Measurements from ENCODE around the gene H19. TPM values are rescaled to one million over a fixed set of nuclear protein-coding genes. Genes with fewer than 3 reads are reported as not detected.

H19 gene
- total RNA-seq, 1 donor from 2014 or later, result 9.8 TPM

GRCh38 chr11:1987024-1987423 lies 10.6 kb downstream of the H19 start:
- DNase-seq (ENCODE audit: low spot score in 2 of 2) (no peak), FAIRE-seq (no peak)

DNA sequence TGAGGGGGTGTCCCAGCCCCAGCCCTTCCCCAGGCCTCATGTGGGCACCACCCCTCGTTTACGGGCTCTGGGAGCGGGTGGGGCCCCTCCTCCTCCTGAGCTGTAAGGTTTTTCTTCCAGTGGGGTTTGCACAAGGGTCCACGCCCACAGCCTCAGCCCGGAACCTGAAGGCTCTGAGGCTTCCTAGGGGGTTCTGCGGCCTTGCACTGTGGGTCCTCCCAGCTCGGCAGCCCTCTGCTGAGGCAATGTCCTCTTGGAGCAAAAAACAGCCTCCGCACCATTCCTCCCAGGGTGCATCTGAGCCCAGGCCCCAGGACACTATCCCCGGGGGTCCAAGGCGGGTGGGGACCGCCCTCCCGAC lies 14.1 kb downstream of the H19 start:
- no peak for DNase-seq (ENCODE audit: low spot score in 2 of 2)

DNA sequence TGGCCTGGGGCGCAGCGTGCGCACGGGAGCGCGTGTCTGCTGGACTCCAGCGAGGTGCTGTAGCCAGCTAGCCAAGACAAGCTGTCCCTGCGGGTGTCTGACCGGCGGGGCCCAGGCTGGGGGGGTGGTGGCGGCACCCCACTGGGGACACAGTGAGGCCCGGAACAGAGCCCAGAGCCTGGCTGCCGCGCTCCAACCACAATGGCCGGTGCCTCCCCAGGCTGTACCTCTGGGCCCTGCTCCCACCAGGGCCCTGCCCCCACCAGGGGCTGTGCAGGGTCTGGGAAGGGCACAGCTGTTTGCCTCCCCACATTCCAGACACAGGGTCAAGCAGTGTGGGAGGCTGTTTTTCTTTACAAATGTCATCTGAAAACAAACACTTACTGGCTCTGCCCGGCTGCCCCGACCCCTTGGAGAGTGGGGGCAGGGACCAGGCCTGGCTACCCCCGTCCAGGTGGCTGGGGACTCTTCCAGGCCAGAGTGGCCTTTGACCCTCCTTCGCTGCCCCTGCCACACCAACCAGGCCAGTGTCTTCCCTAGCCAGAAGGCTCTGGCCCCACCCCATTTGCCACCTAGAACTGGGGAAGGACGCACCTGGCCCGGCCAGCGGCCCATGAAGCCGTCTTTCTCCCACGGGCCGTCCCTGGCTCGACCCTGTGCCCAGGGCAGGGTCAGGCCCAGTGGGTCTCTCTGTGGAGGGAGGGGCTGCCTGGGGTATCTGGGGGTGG lies 14.6 kb downstream of the H19 start:
- DNase-seq (ENCODE audit: low spot score in 2 of 2) (no peak), FAIRE-seq (no peak)

More for the DNA sequence above, 14.1 kb downstream of the H19 start:
- no peak for FAIRE-seq

GRCh38 chr11:1979607-1980006 lies 18.0 kb downstream of the H19 start:
- DNase-seq (ENCODE audit: low spot score in 2 of 2) (no peak), FAIRE-seq (no peak)

GRCh38 chr11:1978720-1979473 lies 18.7 kb downstream of the H19 start:
- no peak for FAIRE-seq

DNA sequence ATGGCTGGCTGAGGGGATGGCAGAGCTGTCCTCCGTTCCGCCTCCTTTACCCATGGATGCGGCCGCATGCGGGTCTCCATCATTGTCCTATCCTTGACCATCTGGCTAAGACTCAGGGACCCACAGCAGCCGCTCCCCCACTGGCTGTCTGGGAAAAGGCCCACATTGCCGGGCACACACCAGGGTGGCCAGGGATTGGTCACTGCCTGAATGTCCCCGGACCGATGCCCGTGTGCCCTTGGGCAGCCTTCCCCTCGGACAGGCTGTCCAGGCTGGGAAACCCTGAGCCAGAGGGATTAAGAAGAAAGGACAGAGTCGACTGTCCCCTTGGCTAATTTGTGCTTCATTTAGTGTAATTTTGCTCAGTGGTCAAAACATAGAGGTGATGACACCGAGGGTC lies 22.5 kb downstream of the H19 start:
- FAIRE-seq (no peak), DNase-seq (ENCODE audit: low spot score in 2 of 2) (no peak)

More at GRCh38 chr11:1978720-1979473, 18.7 kb downstream of the H19 start:
- no peak for DNase-seq (ENCODE audit: low spot score in 2 of 2)

DNA sequence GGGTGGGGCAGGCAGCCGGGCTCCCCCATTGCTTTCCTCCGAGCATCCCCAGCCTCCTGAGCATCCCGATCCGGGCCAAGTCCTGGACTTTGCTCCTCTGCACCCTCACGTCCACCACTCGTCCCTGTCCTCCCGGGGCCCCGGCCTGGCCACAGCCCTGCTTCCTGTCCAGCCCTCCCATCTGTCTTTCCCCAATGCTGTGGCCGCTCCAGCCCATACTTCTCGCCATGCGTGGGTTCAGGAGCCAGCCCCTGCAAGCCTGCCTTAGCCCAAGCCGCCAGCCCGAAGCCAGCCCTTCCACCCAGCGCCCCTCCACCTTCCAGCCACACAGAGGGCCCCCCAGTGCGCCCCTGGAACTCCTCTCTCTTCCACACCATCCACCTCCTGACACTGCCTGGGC lies 26.7 kb downstream of the H19 start:
- DNase-seq (ENCODE audit: low spot score in 2 of 2) (no peak), FAIRE-seq (no peak)

GRCh38 chr11:1969776-1970175 lies 27.9 kb downstream of the H19 start:
- FAIRE-seq (no peak), DNase-seq (ENCODE audit: low spot score in 2 of 2) (no peak)

DNA sequence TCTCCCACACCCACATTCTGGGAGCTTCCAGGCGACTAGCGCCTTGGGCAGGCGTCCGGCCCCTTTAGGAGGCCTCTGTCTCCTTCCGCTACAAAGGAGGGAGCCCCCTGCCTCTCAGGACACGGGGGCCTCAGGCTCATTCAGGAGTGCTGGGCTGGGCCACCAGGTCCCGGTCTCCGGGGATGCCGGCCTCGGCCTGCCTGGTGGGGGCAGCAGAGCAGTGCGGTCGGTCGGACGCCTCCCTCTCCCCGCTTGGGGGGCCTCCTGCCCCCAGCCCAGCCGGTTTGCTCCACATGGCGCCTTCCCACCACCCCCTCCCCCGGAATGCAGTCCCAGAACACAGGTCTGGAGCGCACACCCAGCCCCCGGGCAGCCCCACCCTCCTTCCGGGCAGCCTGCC lies 28.6 kb downstream of the H19 start:
- DNase-seq (ENCODE audit: low spot score in 2 of 2) (no peak), FAIRE-seq (no peak)

- DNase-seq (ENCODE audit: low spot score in 2 of 2) (no peak), FAIRE-seq (no peak)
Measured at GRCh38 chr11:1968454-1969002, 29.1 kb downstream of the H19 start.

- FAIRE-seq (no peak), DNase-seq (ENCODE audit: low spot score in 2 of 2) (no peak)
Measured at GRCh38 chr11:1967641-1968225, 29.9 kb downstream of the H19 start.

DNA sequence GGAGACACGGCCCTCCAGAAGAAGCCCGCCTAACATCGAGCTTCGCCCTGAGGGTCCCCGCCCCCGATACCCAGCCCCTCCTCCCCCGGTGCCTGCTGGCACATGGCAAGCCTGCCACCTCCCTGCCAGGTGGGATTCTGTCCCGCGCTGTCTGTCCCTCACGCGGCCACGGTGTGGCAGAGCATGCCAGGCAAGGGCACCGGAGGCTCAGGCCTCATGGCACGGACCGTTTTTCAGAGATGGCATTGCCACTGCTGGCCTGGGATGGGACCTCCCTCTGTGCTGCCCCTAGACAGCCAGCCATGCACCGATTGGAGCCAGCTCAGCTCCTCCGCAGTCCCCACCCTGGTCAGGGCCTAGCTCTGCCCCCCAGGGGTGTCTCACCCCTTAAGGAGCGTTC lies 31.1 kb downstream of the H19 start:
- DNase-seq (ENCODE audit: low spot score in 2 of 2), result no peak
- FAIRE-seq, result no peak

DNA sequence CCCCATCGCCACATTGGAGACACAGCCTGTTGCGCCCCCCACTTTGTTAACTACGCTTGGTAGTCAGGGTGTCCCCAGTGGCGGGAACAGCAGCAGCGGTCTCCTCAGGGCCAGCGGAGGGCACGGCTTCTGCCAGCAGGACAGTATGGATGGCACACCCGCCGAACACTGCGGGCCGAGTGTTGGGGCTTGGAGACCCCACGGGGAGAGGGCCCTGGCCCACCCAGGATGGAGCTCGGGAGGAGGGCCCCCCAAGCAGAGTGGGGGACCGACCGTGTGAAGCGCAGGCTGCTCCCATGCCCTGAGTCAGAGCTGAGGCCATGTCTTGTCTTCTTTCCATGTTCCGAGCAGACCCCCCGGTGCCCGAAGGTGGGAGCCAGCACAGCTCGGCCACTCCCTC lies 32.7 kb downstream of the H19 start:
- FAIRE-seq, result no peak
- no peak for DNase-seq (ENCODE audit: low spot score in 2 of 2)

GRCh38 chr11:1964348-1964747 lies 33.3 kb downstream of the H19 start:
- FAIRE-seq (no peak), DNase-seq (ENCODE audit: low spot score in 2 of 2) (no peak)

DNA sequence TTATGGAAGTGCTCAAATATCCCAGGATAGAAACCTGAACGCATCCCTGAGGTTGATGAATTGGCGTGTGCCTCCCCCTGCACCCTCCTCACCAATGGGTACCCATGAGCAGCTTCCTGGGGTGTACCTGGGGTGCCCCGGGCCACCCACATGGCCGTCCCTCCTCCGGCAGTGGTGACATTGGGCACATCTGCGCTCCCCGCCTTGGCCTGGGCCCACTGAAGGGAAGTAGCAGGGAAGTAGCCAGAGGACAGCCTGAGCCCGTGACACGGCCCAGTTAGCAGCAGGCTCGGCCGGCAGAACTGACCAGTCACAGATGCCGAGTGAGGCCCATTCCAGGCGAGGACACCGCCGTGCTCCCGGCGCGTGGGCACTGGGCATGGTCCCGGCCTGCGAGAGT lies 33.8 kb downstream of the H19 start:
- no peak for DNase-seq (ENCODE audit: low spot score in 2 of 2)
- FAIRE-seq, result no peak

DNA sequence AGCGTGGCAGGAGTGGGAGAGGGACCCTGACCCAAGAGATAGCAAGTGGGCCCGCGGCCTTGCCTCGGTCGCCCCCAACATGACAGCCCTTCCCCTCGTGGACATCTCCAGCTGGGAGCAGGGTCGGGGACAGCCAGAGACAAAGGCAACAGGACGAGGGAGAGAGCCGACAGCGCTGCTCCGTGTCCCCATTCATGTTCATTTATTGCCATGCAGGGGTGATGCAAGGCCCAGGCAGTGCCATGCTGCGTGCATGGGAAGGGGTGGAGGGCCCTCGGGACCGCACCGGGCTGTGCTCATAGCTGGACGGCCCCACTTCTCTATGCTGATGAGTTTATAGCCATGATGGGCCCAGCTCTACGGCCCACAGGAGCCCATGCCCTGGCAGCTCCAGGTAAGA lies 37.9 kb downstream of the H19 start:
- no peak for FAIRE-seq
- DNase-seq (ENCODE audit: low spot score in 2 of 2), result no peak

DNA sequence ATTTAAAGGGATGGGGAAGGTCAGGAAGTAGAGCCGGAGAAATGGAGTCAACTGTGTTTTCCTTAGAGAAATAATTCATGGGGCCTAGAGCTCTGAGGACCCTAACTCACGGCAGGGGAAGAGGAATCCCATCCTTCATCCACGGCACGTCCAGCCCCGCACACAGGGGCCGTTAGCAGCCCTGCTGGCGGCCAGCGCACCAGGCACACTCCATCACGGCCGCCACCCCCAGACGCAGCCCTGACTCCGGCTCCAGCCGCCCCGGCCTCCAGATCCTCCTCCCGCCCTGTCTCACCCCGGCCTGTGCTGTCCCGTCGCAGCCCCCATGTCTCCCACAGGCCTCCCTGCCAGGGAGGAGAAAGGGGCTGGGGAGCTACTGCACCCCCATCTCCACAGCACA lies 39.3 kb downstream of the H19 start:
- DNase-seq (ENCODE audit: low spot score in 2 of 2), result no peak
- no peak for FAIRE-seq

GRCh38 chr11:1953489-1954266 lies 44.0 kb downstream of the H19 start:
- DNase-seq (ENCODE audit: low spot score in 2 of 2) (no peak), FAIRE-seq (no peak)

- DNase-seq (ENCODE audit: low spot score in 2 of 2) (no peak), FAIRE-seq (no peak)
Measured at GRCh38 chr11:1952806-1953482, 44.7 kb downstream of the H19 start.

GRCh38 chr11:1949922-1950321 lies 47.7 kb downstream of the H19 start:
- FAIRE-seq (no peak), DNase-seq (ENCODE audit: low spot score in 2 of 2) (no peak)
